ENCODE measurements around the gene TEX13D. TPM values are rescaled to one million over a fixed set of nuclear protein-coding genes. Genes with fewer than 3 reads are reported as not detected.

TEX13D gene
- total and polyA plus RNA-seq, 9 of the 15 experiments (the other 6 are each of a cell fraction or from before 2014, with no cell fraction given): 0.06 TPM; not detected in 8

DNA sequence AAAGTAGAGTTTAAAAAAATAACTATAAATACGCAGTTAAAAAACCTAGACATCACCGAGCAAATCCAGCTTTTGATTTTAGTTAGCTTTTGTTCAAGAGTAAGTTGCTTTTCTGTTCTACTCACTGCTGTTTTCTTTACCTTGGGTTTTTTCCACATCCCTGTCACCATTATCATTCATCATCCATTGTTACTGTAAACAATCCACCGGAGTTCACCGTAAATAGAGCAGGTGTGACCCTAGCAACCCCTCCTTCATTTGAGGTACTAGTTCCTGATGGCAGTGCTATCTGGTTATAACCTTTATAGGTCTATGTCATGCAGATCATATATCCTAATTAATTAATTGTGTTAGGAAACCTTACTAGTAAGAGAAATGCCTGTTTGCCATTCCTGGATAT is 43.0 kb upstream of the TEX13D start (continued):
- TF ChIP-seq, protein P1, sequence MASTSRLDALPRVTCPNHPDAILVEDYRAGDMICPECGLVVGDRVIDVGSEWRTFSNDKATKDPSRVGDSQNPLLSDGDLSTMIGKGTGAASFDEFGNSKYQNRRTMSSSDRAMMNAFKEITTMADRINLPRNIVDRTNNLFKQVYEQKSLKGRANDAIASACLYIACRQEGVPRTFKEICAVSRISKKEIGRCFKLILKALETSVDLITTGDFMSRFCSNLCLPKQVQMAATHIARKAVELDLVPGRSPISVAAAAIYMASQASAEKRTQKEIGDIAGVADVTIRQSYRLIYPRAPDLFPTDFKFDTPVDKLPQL (IDR thresholded peaks at IDR 0.05; ENCODE audit: extremely low read depth, insufficient read length): no peak
- TF ChIP-seq, protein P2, sequence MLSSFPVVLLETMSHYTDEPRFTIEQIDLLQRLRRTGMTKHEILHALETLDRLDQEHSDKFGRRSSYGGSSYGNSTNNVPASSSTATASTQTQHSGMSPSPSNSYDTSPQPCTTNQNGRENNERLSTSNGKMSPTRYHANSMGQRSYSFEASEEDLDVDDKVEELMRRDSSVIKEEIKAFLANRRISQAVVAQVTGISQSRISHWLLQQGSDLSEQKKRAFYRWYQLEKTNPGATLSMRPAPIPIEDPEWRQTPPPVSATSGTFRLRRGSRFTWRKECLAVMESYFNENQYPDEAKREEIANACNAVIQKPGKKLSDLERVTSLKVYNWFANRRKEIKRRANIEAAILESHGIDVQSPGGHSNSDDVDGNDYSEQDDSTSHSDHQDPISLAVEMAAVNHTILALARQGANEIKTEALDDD (IDR thresholded peaks at IDR 0.05): no peak
- TF ChIP-seq MCM2 (IDR thresholded peaks at IDR 0.05; ENCODE audit: low read depth) (no peak), NCOA2 (IDR thresholded peaks at IDR 0.05; ENCODE audit: partially characterized antibody in 2 of 2) (no peak), ZNF707 (CRISPR knock-in tag; conservative IDR thresholded peaks at IDR 0.05) (no peak), PKNOX1 (IDR thresholded peaks at IDR 0.05) (0 out of 2 replicates have a peak, but pooled peaks have one; percentile 20), NFIC (IDR thresholded peaks at IDR 0.05) (no peak), ARID2 (IDR thresholded peaks at IDR 0.05) (no peak), THRA (IDR thresholded peaks at IDR 0.05) (no peak), MBD2 (IDR thresholded peaks at IDR 0.05; ENCODE audit: borderline replicate concordance, low read depth) (no peak)

All from K562 (cell line).